Ascending aorta (tissue), 2 donors: ENCODE data around the gene PTPN18. TPM values are rescaled to one million over a fixed set of nuclear protein-coding genes. Genes with fewer than 3 reads are reported as not detected.

Experiments used
- DNase-seq, 2 donors: peaks; one replicate each; pipeline ENCODE4 v3.0.0-alpha.2; 2019; ENCODE audit warnings: low spot score in 2 of 2
- H3K27ac ChIP-seq, 2 donors: fragments of 200-600 bp; sonication (generic); one replicate each; pipeline ENCODE4 v1.5.1; 2016 to 2017; ENCODE audit warnings: mild to moderate bottlenecking in 1 of 2
- H3K27me3 ChIP-seq: fragments of 200-600 bp; sonication (generic); one replicate; pipeline ENCODE4 v1.5.1; 2017
- H3K36me3 ChIP-seq, 2 donors: fragments of 200-600 bp; sonication (generic); one replicate each; pipeline ENCODE4 v1.5.1; 2016
- H3K4me1 ChIP-seq, 2 donors: fragments of 200-600 bp; sonication (generic); one replicate each; pipeline ENCODE4 v1.5.1; 2016 to 2017; ENCODE audit warnings: mild to moderate bottlenecking in 1 of 2
- H3K4me3 ChIP-seq, 2 donors: fragments of 200-600 bp; sonication (generic); one replicate each; pipeline ENCODE4 v1.5.1; 2016 to 2017; ENCODE audit warnings: mild to moderate bottlenecking in 1 of 2
- H3K9me3 ChIP-seq, 2 donors: fragments of 200-600 bp; sonication (generic); one replicate each; pipeline ENCODE4 v1.5.1; 2016
- intact Hi-C: fragments of 100-400 bp; cut with DNase I; formaldehyde crosslinking; loops from one replicate; pipeline ENCODE4 v1.15.1; 2023
- total RNA-seq: library from RNA; depleted of rRNA; stranded (reverse); fragments of >200 nt; gene quantifications from one replicate; pipeline ENCODE4 v1.1.0, GENCODE V29; 2016
- TF ChIP-seq, protein P1 (sequence below), 3 experiments: fragments of 200-600 bp in 2 of 3; fragments of 450-650 bp in 1 of 3; sonication (generic) in 2 of 3; IDR thresholded peaks; one replicate each; pipeline ENCODE4 v1.5.1; 2016 to 2019; ENCODE audit warnings: antibody characterized with exemption in 3 of 3, mild to moderate bottlenecking in 1 of 3, moderate library complexity in 1 of 3

Gene PTPN18
- total RNA-seq, 1 donor from 2014 or later, result 21.0 TPM

DNA sequence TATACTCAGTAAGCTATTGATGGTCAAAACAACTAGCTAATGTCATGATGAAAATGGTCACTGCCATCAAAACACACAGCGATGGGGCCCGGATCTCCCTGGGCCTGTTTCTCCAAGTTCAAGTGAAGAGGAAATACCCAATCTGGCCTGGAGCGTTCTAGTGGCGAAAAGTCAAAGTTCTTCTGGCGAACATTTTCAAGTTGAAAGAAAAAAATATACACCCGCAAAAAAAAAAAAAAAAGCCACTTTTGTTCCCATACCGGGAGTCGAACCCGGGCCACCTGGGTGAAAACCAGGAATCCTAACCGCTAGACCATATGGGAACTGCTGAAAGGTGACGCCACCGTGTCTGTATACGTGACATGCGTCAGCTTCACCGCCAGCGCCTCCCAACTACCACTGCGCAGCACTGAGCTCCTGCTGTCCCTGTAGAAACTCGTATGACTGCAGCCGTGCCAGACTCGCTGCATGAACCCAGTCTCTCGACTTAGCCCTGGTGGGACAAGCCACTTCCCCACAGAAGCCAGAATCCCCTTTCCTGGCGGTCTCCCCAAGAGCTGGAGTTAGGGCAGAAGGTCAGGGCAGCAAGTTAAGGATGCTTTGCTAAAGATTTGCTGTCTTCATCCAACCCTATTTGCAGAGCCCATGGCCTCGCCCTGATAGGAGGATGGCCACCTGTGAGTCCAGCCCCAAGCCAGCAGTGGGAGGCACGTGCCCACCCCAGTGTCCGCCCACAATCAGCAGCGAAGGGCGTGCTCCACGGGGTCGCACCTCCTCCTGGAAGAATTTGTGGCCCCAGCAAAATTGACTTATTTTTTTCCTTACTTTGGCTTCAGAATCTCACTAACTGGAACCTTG lies 18.8 kb upstream of the PTPN18 start:
- Histone ChIP-seq H3K9me3 (no peaks in the 10 kb centered on the region), H3K27me3 (no peaks in the 10 kb centered on the region), H3K4me1 (peaks cover 3% of the 10 kb centered on the region in 2 donors), H3K4me3 (no peak overlapping the region), H3K36me3 (peaks cover 7 to 15% of the 10 kb centered on the region in 2 donors), H3K27ac (no peak overlapping the region)
- intact Hi-C loops, result no loop called here
- TF ChIP-seq, protein P1, sequence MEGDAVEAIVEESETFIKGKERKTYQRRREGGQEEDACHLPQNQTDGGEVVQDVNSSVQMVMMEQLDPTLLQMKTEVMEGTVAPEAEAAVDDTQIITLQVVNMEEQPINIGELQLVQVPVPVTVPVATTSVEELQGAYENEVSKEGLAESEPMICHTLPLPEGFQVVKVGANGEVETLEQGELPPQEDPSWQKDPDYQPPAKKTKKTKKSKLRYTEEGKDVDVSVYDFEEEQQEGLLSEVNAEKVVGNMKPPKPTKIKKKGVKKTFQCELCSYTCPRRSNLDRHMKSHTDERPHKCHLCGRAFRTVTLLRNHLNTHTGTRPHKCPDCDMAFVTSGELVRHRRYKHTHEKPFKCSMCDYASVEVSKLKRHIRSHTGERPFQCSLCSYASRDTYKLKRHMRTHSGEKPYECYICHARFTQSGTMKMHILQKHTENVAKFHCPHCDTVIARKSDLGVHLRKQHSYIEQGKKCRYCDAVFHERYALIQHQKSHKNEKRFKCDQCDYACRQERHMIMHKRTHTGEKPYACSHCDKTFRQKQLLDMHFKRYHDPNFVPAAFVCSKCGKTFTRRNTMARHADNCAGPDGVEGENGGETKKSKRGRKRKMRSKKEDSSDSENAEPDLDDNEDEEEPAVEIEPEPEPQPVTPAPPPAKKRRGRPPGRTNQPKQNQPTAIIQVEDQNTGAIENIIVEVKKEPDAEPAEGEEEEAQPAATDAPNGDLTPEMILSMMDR (IDR thresholded peaks at IDR 0.05), result no peak
- peak in 1 of 2 donors; percentile 73 for DNase-seq

DNA sequence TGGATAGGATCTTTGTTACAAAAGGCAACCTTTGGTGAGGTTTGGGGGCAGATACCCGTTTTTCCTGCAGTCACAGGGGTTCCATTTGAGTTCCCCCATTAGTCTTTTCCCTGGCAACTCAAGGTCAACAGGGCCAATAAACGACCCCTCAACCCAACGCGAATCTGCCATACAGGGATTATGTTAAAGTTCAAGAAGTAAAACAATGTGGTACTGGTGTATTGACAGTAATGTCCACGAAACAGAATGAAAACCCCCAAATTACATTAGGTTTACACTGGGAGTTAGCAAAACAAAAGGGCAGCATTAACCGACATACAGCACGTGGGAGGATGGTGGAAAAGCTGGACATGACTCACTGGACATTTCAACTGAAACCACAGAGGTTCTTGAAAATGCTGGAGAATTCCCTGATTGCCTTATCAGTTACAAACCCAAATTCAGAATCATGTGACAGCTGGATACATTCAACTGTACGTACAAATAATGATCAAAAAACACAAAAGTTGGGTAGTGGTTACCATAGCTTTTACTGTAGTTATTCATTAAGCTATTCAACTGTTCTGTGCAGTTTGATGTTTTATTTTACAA lies 18.0 kb upstream of the PTPN18 start:
- Histone ChIP-seq H3K4me3 (no peak overlapping the region), H3K4me1 (peaks cover 3% of the 10 kb centered on the region in 2 donors), H3K27me3 (no peaks in the 10 kb centered on the region), H3K27ac (no peak overlapping the region), H3K9me3 (no peaks in the 10 kb centered on the region), H3K36me3 (peaks cover 7 to 15% of the 10 kb centered on the region in 2 donors)
- intact Hi-C loops, result no loop called here
- TF ChIP-seq, protein P1 (IDR thresholded peaks at IDR 0.05), result no peak
- DNase-seq, result no peak

DNA sequence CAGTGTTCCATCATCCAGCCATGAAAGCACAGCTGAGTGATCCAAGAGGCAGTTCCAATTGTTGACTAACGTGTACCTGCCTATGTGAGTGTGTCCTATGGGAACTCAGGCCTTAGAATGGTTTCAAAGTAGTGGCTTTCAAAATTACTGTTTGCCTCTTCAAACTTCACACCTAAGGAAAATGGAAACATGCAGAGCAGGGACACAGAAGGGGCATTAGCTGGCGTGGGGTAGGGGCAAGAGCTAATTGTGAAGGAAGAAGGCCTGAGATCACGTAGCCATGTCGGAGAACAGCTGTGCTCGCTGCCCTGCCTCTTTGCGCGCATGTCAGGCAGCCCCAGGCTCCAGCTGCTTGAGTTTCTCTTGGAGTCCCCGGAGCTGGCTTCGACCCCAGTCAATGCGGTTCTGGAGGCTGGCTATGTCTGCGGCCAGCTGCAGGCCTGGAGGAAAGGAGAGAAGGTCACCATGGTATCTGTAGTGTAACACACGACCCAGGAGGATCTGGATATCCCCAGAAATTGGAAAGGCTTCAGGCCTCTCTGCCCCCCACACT lies 17.0 kb upstream of the PTPN18 start:
- Histone ChIP-seq H3K36me3 (peaks cover 7 to 15% of the 10 kb centered on the region in 2 donors), H3K27me3 (no peaks in the 10 kb centered on the region), H3K4me3 (no peak overlapping the region), H3K9me3 (no peaks in the 10 kb centered on the region), H3K27ac (no peak overlapping the region), H3K4me1 (peaks cover 3 to 10% of the 10 kb centered on the region in 2 donors)
- intact Hi-C loops, result no loop called here
- DNase-seq, result peak in 1 of 2 donors; percentile 59
- TF ChIP-seq, protein P1 (IDR thresholded peaks at IDR 0.05), result no peak

DNA sequence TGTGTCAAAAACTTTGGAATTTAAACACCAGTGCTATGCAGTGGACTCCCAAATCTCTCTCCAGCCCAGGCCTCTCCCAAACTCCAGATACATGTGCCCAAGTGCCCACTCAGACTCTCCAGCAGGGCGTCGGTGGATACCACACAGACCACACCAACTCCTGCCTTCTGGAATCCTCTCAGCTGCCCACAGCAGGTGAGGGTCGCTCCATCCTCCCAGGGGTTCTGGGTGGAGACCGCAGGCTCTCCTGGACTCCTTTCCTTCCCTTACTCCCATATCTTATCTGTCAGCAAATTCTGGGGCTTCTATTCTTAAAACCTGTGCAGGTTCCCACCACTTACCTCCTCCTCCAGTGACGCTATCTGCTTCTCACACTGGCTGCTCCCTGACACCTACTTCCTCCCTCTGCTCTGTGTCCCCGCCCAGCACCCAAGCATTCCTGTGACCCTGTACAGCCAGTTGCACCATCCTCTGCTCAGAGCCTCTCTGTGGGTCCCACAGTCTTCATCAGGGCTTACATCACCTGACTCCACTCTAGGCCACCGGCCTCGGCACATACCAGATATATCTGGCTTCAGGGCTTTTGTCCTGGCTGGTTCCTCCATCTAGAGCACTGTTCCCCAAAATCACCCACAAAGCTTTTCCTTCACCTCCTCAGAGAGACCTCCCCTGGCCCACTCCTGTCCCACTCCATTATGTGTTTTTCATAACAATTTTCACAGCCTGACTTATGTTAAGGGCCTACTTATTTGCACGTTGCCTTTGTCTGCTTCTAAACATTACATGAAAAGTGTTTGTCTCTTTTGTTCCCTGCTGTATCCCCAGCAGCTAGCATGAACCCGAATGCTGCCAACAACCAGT lies 15.7 kb upstream of the PTPN18 start:
- H3K27me3 ChIP-seq, result no peaks in the 10 kb centered on the region
- peaks cover 14 to 23% of the 10 kb centered on the region in 2 donors for H3K36me3 ChIP-seq
- intact Hi-C loops, result loop anchor here (5.0 kb wide), 5 partner anchors 387 to 1152 kb away; partner anchors contain the start of genes FAM168B, GPR148, MZT2A and PLEKHB2
- H3K4me3 ChIP-seq, result no peak overlapping the region
- peaks cover 3 to 16% of the 10 kb centered on the region in 2 donors for H3K4me1 ChIP-seq
- H3K27ac ChIP-seq, result no peak overlapping the region
- TF ChIP-seq, protein P1 (IDR thresholded peaks at IDR 0.05), result no peak
- DNase-seq, result peak in 1 of 2 donors; percentile 60
- H3K9me3 ChIP-seq, result no peaks in the 10 kb centered on the region

DNA sequence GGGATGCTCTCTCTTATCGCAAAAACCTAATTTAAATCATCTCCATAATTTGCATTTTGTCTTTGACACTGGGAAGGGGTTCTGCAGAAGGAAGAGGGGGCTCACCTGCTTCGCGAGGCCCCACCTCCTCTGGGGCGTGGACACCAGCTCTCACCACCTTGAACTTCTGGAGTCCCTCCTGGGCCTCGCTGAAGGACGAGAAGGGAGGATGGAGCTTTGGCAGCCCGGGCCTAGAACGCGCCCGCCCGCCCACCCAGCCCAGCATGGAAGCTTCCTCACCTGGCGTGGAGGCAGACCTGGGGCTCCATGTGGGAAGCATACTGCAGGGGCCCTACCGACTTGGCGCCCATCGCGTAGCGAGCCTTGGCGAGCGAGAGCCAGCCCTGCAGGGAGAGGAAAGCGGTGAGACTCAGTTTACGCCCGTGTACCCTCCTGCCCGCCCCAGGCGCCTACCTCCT lies 14.3 kb upstream of the PTPN18 start:
- intact Hi-C loops, result loop anchor here (1.0 to 5.0 kb wide), 8 partner anchors 15 to 1151 kb away; partner anchors contain the start of genes FAM168B, GPR148, MZT2A and PLEKHB2
- no peak for DNase-seq
- Histone ChIP-seq H3K27me3 (no peaks in the 10 kb centered on the region), H3K36me3 (peaks cover 29 to 38% of the 10 kb centered on the region in 2 donors), H3K27ac (peak overlapping the region; percentile 90 to 97), H3K4me1 (peaks cover 3 to 16% of the 10 kb centered on the region in 2 donors), H3K9me3 (no peaks in the 10 kb centered on the region), H3K4me3 (peak overlapping the region; percentile 82 to 92)
- TF ChIP-seq, protein P1 (IDR thresholded peaks at IDR 0.05), result no peak
